ENCODE results near the gene ELOB. TPM values are rescaled to one million over a fixed set of nuclear protein-coding genes. Genes with fewer than 3 reads are reported as not detected.
A peak's percentile ranks its signal among the peaks of the same experiment; 100 is the strongest.

ELOB gene
- total RNA-seq, 1 donor from 2014 or later: 1,184 TPM

GRCh38 chr16:2775131-2775716 is 1.9 kb downstream of the ELOB start:
- Histone ChIP-seq H3K27ac (no peak overlapping the region), H3K4me1 (peaks cover 9 to 17% of the 10 kb centered on the region in 2 donors), H3K36me3 (peaks cover 34 to 35% of the 10 kb centered on the region in 2 donors), H3K27me3 (no peaks in the 10 kb centered on the region), H3K4me3 (peak overlapping the region in 1 of 2 donors; percentile 91), H3K9me3 (no peaks in the 10 kb centered on the region)
- no peak for DNase-seq (ENCODE audit: low spot score in 2 of 2)
- intact Hi-C loops (cut with DNase I): loop anchor here (5.0 to 10.0 kb wide), 3 partner anchors 92 to 260 kb away; partner anchors contain the start of gene ATP6V0C
- TF ChIP-seq CTCF (IDR thresholded peaks at IDR 0.05): no peak

DNA sequence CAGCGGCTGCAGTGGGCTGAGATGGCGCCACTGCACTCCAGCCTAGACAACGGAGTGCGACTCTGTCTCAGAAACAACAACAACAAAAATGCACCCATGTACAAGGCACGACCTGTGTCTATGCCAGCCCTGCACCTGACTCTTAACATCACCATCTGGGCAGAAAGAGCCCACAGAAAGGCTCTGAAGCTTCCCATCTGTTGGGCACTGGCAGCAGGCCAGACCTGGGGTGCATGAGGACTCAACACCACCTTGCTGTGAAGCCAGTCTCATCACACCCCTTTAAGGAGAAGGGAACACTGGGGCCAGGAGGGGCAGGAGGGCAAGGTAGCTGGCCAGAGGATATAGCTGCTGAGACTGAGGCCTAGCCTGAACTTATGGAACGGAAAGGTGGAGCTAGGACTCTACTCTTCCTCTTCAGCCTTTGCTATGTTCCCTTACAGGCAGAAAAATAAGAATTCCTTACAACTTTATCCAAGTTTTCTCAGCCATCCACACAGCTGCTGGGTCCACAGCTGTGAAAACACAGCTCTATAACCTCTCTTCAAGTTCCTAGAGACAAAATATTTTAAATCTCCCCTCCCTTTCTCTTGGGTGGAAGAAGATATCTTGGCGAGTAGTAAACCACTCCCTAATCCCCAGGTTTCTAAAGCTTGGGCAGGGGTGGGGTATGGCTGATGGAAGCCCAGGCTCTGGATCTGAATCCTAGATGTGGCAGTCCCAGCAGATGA is 2.8 kb downstream of the ELOB start:
- Histone ChIP-seq H3K27me3 (no peaks in the 10 kb centered on the region), H3K4me3 (no peak overlapping the region), H3K4me1 (peaks cover 9 to 17% of the 10 kb centered on the region in 2 donors), H3K27ac (no peak overlapping the region), H3K9me3 (no peaks in the 10 kb centered on the region), H3K36me3 (peaks cover 43 to 44% of the 10 kb centered on the region in 2 donors)
- no peak for DNase-seq (ENCODE audit: low spot score in 2 of 2)
- intact Hi-C loops (cut with DNase I): loop anchor here (10.0 kb wide), 1 partner anchor 260 kb away; the partner anchor contains the start of gene ATP6V0C
- TF ChIP-seq CTCF (IDR thresholded peaks at IDR 0.05): no peak

- Histone ChIP-seq H3K9me3 (no peaks in the 10 kb centered on the region), H3K4me1 (peaks cover 9 to 11% of the 10 kb centered on the region in 2 donors), H3K36me3 (peaks cover 52 to 54% of the 10 kb centered on the region in 2 donors), H3K4me3 (no peak overlapping the region), H3K27ac (no peak overlapping the region), H3K27me3 (no peaks in the 10 kb centered on the region)
- no peak for DNase-seq (ENCODE audit: low spot score in 2 of 2)
- no peak for TF ChIP-seq CTCF (IDR thresholded peaks at IDR 0.05)
- intact Hi-C loops (cut with DNase I): loop anchor here (10.0 kb wide), 1 partner anchor 259 kb away; the partner anchor contains the start of gene ATP6V0C
These were observed 3.7 kb downstream of the ELOB start for GRCh38 chr16:2773188-2773968.

GRCh38 chr16:2771496-2772402 is 5.3 kb downstream of the ELOB start:
- peaks cover 69 to 70% of the 10 kb centered on the region in 2 donors for H3K36me3 ChIP-seq
- TF ChIP-seq CTCF (IDR thresholded peaks at IDR 0.05): no peak
- no peaks in the 10 kb centered on the region for H3K27me3 ChIP-seq
- H3K4me1 ChIP-seq: peaks cover 8 to 9% of the 10 kb centered on the region in 2 donors
- intact Hi-C loops (cut with DNase I): loop anchor here (10.0 kb wide), 1 partner anchor 257 kb away; the partner anchor contains the start of gene ATP6V0C
- H3K9me3 ChIP-seq: no peaks in the 10 kb centered on the region
- DNase-seq (ENCODE audit: low spot score in 2 of 2): no peak
- H3K4me3 ChIP-seq: no peak overlapping the region
- H3K27ac ChIP-seq: no peak overlapping the region
